HG03460 (cell line): ENCODE measurements around the gene TDP2.
"Not testable (repeated sequence)": the region's sequence is repeated elsewhere in the genome, so short reads cannot be mapped to it uniquely, and the experiment has no call there.

Experiments used
- ATAC-seq: cut with Tn5 transposase; IDR thresholded peaks from one replicate; pipeline ENCODE4 v1.9.1; 2021; ENCODE audit not compliant: unreplicated experiment

The TDP2 gene

GRCh38 chr6:24683297-24684296, 16.9 kb upstream of the TDP2 start:
- ATAC-seq = no peak

GRCh38 chr6:24680582-24680981, 13.9 kb upstream of the TDP2 start:
- ATAC-seq = no peak

GRCh38 chr6:24678792-24679352, 12.2 kb upstream of the TDP2 start:
- not testable (repeated sequence) for ATAC-seq

- no peak for ATAC-seq
Observed at GRCh38 chr6:24673625-24674024, 6.9 kb upstream of the TDP2 start.

GRCh38 chr6:24672620-24673182, 6.0 kb upstream of the TDP2 start:
- ATAC-seq = no peak

- not testable (repeated sequence) for ATAC-seq
Observed at GRCh38 chr6:24671077-24671476, 4.4 kb upstream of the TDP2 start.

GRCh38 chr6:24670492-24670891, 3.8 kb upstream of the TDP2 start:
- ATAC-seq = not testable (repeated sequence)

- ATAC-seq = no peak
Observed at GRCh38 chr6:24668997-24669361, 2.3 kb upstream of the TDP2 start.

- not testable (repeated sequence) for ATAC-seq
Observed at GRCh38 chr6:24668066-24668996, 1.6 kb upstream of the TDP2 start.

GRCh38 chr6:24667378-24667803, 692 bp upstream of the TDP2 start:
- peak; percentile 6 for ATAC-seq

- peak; percentile 31 for ATAC-seq
Observed at GRCh38 chr6:24666097-24666640, 530 bp downstream of the TDP2 start.

- no peak for ATAC-seq
Observed at GRCh38 chr6:24664046-24664987, 2.4 kb downstream of the TDP2 start.

GRCh38 chr6:24663189-24663588, 3.5 kb downstream of the TDP2 start:
- no peak for ATAC-seq

GRCh38 chr6:24662236-24662635, 4.5 kb downstream of the TDP2 start:
- no peak for ATAC-seq

GRCh38 chr6:24661759-24662158, 4.9 kb downstream of the TDP2 start:
- not testable (repeated sequence) for ATAC-seq

- ATAC-seq = no peak
Observed at GRCh38 chr6:24660105-24660504, 6.6 kb downstream of the TDP2 start.

- ATAC-seq = no peak
Observed at GRCh38 chr6:24659561-24659960, 7.1 kb downstream of the TDP2 start.

GRCh38 chr6:24658573-24659560, 7.8 kb downstream of the TDP2 start:
- no peak for ATAC-seq
